Natural killer cell treated with Interleukin-12 subunit alpha and Interleukin-12 subunit beta and Interleukin-15 and Interleukin-18, amount 100 ng/mL, for 72 hours (primary cell): ENCODE results near the gene PPM1F. TPM values are rescaled to one million over a fixed set of nuclear protein-coding genes. Genes with fewer than 3 reads are reported as not detected.
A peak's percentile ranks its signal among the peaks of the same experiment; 100 is the strongest.
"Not testable (repeated sequence)": the region's sequence is repeated elsewhere in the genome, so short reads cannot be mapped to it uniquely, and the experiment has no call there.

ENCODE experiments used
- ATAC-seq, 2 donors: fragments of 150-1000 bp; cut with Tn5 transposase in 1 of 2; sonication (Bioruptor Pico), chemical (Tn5 transposase) in 1 of 2; 2 replicates each; pipeline ENCODE4 v1.10.0; 2021
- DNase-seq: peaks from one replicate; pipeline ENCODE4 v3.0.0; 2022; ENCODE audit warnings: low spot score
- H3K27ac Mint-ChIP-seq, 2 donors: 1 replicate in 1 of 2; 2 replicates in 1 of 2; pipeline ENCODE4 v1.8.0; 2022; ENCODE audit warnings: mixed read lengths in 2 of 2, mild to moderate bottlenecking in 1 of 2, moderate library complexity in 1 of 2
- H3K27me3 Mint-ChIP-seq, 2 donors: 1 replicate in 1 of 2; 2 replicates in 1 of 2; pipeline ENCODE4 v1.8.0; 2022; ENCODE audit warnings: mixed read lengths in 2 of 2
- H3K36me3 Mint-ChIP-seq: one replicate; pipeline ENCODE4 v1.8.0; 2022; ENCODE audit warnings: mixed read lengths
- H3K4me1 Mint-ChIP-seq, 2 donors: 1 replicate in 1 of 2; 2 replicates in 1 of 2; pipeline ENCODE4 v1.8.0; 2022; ENCODE audit warnings: low read depth in 2 of 2, mixed read lengths in 2 of 2, mild to moderate bottlenecking in 1 of 2
- H3K4me3 Mint-ChIP-seq: one replicate; pipeline ENCODE4 v1.8.0; 2022; ENCODE audit warnings: mixed read lengths
- H3K9me3 Mint-ChIP-seq: 2 replicates; pipeline ENCODE4 v1.8.0; 2022; ENCODE audit warnings: mixed read lengths
- total RNA-seq, 2 donors: library from RNA; stranded (reverse); gene quantifications; one replicate each; pipeline ENCODE4 v1.2.3, GENCODE V29; 2022

PPM1F gene
- total RNA-seq, 2 donors from 2014 or later, result 28.8 to 36.0 TPM

DNA sequence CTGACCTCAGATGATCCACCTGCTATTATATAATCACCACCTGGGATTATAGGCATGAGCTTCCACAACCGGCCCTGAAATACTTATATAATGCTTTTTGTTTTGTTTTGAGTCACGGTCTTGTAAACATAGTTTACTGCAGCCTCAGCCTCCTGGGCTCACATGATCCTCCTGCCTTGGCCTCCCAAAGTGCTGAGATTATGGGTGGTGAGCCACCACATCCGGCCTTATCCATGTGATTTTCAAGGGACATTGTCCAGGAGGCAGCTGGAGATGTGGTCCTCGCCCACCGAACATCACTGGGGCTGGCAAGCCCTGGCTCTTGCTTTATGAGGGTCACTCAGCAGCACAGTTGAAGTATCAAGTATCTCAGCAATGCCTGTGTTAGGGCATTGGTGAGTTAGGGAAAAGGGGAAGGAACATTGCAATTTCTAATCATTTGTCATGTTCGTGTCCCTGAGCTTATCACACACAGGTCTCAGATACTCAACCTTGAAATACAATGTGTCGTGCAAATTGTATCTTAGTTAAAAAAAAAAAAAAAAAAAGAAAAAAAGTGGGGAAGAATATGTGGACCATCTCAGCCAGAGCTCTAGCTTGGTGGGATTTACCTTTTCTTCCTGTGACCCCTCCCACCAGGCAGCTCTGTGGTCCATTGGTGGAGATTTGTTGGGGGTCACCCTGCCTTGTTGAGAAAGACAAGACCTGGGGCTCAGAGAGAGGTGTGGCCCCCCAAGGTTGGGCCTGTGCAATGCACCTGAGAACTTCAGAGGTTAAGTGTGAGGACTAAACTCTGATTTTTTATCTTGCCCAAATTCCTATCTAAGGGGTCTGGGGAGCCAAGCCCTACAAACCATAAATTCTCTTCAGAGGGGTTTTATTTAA is 44.8 kb downstream of the PPM1F start:
- no peak overlapping the region for H3K4me3 Mint-ChIP-seq
- H3K27ac Mint-ChIP-seq, result no peak overlapping the region
- ATAC-seq (no peak), DNase-seq (no peak)
- no peaks in the 10 kb centered on the region for H3K9me3 Mint-ChIP-seq
- H3K4me1 Mint-ChIP-seq, result no peaks in the 10 kb centered on the region
- no peaks in the 10 kb centered on the region for H3K36me3 Mint-ChIP-seq
- H3K27me3 Mint-ChIP-seq, result no peaks in the 10 kb centered on the region

DNA sequence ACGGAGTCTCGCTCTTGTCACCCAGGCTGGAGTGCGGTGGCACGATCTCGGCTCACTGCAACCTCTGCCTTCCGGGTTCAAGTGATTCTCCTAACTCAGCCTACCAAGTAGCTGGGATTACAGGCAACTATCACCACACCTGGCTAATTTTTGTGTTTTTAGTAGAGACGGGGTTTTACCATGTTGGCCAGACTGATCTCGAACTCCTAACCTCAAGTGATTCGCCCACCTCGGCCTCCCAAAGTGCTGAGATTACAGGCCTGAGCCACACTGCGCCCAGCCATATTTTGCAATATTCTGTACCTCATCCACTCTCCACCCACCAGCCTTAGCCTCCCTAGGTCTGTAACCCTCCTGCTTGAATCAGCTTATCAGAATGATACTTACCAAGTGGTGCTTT is 47.4 kb downstream of the PPM1F start:
- not testable (repeated sequence) for H3K27ac Mint-ChIP-seq, H3K36me3 Mint-ChIP-seq, DNase-seq, H3K27me3 Mint-ChIP-seq, H3K9me3 Mint-ChIP-seq, H3K4me1 Mint-ChIP-seq, ATAC-seq, H3K4me3 Mint-ChIP-seq

DNA sequence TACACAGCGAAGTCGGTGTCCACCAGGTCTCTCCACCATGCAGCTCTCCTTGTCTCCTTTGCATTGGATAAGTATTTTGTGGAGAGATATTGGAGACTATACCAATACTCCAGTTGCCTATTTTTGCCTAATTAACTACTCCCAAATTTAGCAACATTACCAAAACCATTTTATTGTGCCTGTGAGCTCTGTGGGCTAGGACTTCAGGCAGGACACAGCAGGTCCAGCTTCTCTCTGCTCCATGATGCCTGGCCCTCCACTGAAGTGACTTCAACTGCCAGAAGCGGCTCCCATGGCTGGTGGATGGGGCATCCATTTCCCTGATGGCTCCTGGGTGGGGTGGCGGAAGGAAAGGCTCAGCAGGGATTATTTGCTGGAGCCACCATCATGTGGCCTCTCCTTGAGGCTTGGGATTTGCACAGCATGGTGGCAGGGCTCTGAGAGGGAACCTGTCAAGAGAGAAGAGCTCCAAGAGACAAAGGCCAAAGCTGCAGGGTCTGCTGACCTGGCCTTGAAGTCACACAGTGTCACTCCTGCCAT is 48.3 kb downstream of the PPM1F start:
- ATAC-seq (no peak), DNase-seq (no peak)
- no peaks in the 10 kb centered on the region for H3K36me3 Mint-ChIP-seq
- no peaks in the 10 kb centered on the region for H3K9me3 Mint-ChIP-seq
- no peaks in the 10 kb centered on the region for H3K4me1 Mint-ChIP-seq
- H3K27ac Mint-ChIP-seq, result no peak overlapping the region
- no peak overlapping the region for H3K4me3 Mint-ChIP-seq
- H3K27me3 Mint-ChIP-seq, result no peaks in the 10 kb centered on the region

DNA sequence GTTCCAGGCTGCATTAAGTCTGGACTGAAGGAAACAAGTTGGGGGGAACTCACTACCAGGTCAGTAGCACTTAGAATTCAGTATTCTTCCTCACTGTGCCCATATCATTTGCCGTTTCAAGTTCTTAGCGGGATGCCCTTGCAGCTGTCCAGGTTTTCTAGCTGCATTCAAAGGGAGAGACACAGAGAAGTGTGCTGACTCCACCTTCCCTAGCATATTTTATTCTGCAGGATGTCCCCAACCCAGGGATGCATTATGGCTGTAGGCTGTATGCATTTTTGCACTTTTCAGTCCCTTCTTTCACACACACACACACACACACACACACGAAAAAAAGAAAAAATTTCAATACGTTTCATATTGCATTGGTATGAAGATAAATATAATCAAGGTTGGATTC is 49.4 kb downstream of the PPM1F start:
- ATAC-seq (no peak), DNase-seq (no peak)
- Mint-ChIP-seq H3K27me3 (no peaks in the 10 kb centered on the region), H3K27ac (no peak overlapping the region), H3K9me3 (no peaks in the 10 kb centered on the region), H3K4me3 (no peak overlapping the region), H3K4me1 (no peaks in the 10 kb centered on the region), H3K36me3 (no peaks in the 10 kb centered on the region)

DNA sequence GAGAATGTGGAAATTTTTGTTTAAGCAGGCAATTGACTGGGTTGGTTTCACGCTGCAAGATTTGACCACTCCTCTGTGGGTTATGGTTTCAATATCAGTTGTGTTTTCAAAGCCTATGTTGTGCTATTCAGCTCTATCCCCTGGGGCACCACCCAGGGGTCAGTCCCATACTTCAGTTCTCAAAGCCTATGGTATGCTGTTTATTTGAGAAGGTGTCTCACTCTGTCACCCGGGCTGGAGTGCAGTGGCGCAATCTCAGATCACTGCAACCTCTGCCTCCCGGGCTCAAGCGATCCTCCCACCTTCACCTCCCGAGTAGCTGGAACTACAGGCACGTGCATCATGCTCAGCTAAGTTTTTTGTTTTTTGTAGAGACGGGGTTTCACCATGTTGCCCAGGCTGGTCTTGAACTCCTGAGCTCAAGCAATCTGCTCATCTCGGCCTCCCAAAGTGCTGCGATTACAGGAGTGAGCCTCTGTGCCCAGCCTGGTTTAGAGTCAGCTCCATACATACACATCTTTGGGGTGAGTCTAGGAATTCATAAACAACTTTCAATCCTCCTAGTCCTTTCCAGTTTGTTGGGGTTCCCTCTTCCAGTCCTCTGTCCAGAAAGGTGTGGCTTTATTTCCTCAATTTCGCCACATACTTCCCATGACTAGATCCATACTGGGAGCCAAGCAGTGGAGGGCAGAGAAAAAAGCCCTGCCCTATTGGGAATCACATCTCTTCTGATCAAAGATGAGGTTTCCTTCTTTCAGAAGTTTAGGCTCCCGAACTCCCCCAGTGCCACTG is 50.2 kb downstream of the PPM1F start:
- Mint-ChIP-seq H3K4me3 (no peak overlapping the region), H3K36me3 (no peaks in the 10 kb centered on the region), H3K27me3 (no peaks in the 10 kb centered on the region), H3K9me3 (no peaks in the 10 kb centered on the region), H3K27ac (no peak overlapping the region), H3K4me1 (no peaks in the 10 kb centered on the region)
- ATAC-seq (peak in 1 of 2 donors; percentile 38), DNase-seq (no peak)

DNA sequence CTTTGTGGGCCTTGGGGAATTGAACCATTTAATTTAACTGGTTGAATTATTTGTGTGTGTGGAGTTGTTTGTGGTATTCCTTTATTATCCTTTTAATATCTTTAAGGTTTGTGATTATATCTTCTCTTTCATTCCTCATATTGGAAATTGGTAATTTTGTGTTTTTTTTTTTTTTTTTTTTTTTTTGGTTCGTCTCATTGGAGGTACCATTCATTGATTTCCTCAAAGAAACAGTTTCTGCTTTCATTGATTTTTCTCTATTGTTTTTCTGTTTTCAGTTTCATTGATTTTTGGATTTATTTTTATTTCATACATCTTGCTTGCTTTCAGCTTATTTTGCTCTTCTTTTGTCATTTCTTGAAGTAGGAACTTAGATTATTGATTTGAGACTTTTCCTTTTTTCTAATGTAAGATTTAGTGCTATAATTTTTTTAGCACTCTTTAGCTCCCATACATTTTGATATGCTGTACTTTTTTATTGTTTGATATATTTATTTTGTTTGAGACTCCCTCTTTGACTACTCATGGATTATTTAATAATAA is 54.2 kb downstream of the PPM1F start:
- no peaks in the 10 kb centered on the region for H3K36me3 Mint-ChIP-seq
- ATAC-seq (no peak), DNase-seq (no peak)
- H3K9me3 Mint-ChIP-seq, result no peaks in the 10 kb centered on the region
- H3K27me3 Mint-ChIP-seq, result no peaks in the 10 kb centered on the region
- no peaks in the 10 kb centered on the region for H3K4me1 Mint-ChIP-seq
- no peak overlapping the region for H3K4me3 Mint-ChIP-seq
- peak overlapping the region in 1 of 2 donors; percentile 15 for H3K27ac Mint-ChIP-seq

DNA sequence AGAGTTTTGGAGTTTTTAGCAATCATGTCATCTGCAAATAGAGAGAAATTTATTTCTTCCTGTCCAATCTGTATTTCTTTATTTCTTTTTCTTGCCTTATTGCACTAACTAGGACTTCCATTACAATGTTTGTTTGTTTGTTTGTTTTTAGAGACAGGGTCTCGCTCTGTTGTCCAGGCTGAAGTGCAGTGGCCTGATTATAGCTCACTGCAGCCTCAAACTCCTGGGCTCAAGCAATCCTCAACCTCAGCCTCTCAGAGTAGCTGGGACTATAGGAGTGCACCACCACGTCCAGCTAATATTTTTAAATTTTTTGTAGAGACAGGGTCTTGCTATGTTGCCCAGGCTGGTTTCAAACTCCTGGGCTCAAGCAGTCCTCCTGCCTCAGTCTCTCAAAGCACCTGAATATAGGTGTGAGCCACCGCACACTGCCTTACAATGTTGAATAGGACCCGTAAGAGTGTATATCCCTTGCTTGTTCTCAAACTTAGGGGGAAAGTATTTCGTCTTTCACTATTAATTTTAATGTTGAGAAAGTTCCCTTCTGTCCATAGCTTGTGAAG is 55.6 kb downstream of the PPM1F start:
- Mint-ChIP-seq H3K9me3 (no peaks in the 10 kb centered on the region), H3K27me3 (no peaks in the 10 kb centered on the region), H3K4me1 (no peaks in the 10 kb centered on the region), H3K27ac (no peak overlapping the region), H3K36me3 (no peaks in the 10 kb centered on the region), H3K4me3 (no peak overlapping the region)
- DNase-seq (no peak), ATAC-seq (no peak)

DNA sequence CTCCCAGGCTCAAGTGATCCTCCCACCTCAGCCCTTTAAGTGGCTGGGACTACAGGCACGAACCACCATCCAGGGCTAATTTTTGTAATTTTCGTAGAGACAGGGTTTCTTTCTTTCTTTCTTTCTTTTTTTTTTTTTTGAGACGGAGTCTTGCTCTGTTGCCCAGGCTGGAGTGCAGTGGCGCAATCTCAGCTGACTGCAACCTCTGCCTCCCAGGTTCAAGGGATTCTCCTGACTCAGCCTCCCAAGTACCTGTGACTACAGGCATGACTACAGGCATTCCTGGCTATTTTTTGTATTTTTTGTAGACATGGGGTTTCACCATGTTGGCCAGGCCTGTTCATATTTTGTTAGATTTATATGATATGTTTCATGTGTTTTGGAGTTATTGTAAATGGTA is 56.4 kb downstream of the PPM1F start:
- H3K9me3 Mint-ChIP-seq, H3K4me3 Mint-ChIP-seq, ATAC-seq, H3K27ac Mint-ChIP-seq, H3K36me3 Mint-ChIP-seq, H3K27me3 Mint-ChIP-seq, DNase-seq, H3K4me1 Mint-ChIP-seq: not testable (repeated sequence)

DNA sequence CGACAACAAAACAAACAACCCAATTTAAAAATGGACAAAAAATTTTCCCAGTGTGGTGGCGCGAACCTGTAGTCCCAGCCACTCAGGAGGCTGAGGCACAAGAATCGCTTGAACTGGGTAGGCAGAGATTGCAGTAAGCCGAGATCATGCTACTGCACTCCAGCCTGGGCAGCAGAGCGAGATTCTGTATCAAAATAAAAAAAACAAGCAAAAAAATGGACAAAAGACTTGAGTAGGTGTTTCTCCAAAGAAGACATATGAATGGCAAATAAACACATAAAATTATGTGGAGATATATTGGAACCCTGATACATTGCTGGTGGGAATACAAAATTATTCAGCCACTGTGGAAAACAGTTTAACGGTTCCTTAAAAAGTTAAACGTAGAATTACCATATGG is 57.8 kb downstream of the PPM1F start:
- ATAC-seq (no peak), DNase-seq (no peak)
- H3K27me3 Mint-ChIP-seq, result no peaks in the 10 kb centered on the region
- H3K4me3 Mint-ChIP-seq, result no peak overlapping the region
- no peaks in the 10 kb centered on the region for H3K9me3 Mint-ChIP-seq
- no peaks in the 10 kb centered on the region for H3K36me3 Mint-ChIP-seq
- no peak overlapping the region for H3K27ac Mint-ChIP-seq
- H3K4me1 Mint-ChIP-seq, result no peaks in the 10 kb centered on the region

DNA sequence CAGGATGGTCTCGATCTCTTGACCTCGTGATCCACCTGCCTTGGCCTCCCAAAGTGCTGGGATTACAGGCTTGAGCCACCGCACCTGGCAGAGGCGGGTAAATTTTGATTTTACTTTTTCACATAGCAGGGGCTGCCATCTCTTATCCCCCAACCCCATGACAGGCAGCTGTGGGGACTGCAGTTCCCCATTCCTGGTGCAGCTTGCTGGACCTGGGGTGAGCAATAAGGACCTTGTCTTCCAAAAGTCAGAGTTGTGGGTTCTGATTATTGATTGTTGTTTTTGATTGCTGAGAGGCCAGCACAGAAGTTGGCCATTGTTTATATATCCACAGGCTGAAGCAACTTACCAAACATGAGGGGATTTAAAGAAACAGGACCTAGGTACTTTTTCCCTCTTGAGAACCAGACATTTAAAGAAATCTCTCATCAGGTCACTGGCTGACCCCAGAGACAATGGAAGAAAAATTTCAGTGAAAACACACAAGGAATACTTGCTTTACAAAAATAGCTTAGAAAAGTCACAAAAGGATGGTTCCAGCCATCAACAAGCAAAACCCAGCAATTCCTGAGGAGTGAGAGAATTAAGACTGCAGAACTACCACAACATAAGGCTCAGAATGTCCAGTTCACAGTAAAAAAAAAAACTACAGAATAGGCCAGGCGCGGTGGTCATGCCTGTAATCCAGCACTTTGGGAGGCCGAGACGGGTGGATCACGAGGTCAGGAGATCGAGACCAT is 63.2 kb downstream of the PPM1F start:
- H3K4me3 Mint-ChIP-seq, result no peak overlapping the region
- DNase-seq (no peak), ATAC-seq (no peak)
- no peaks in the 10 kb centered on the region for H3K4me1 Mint-ChIP-seq
- H3K27me3 Mint-ChIP-seq, result no peaks in the 10 kb centered on the region
- H3K27ac Mint-ChIP-seq, result no peak overlapping the region
- H3K9me3 Mint-ChIP-seq, result no peaks in the 10 kb centered on the region
- H3K36me3 Mint-ChIP-seq, result no peaks in the 10 kb centered on the region

DNA sequence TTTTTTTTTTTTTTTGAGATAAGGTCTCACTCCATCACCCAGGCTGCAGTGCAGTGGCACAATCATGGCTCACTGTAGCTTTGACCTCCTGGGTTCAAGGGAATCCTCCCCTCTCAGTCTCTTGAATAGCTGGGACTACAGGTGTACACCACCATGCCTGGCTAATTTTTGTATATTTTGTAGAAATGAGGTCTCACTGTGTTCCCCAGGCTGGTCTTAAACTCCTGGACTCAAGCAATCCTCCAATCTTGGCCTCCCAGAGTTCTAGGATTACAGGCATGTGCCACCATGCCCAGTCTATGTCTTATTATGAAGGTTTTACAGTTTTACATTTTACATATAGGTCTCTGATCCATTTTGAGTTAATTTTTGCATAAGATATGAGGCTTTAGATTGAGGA is 64.8 kb downstream of the PPM1F start:
- Mint-ChIP-seq H3K36me3 (no peaks in the 10 kb centered on the region), H3K4me3 (no peak overlapping the region), H3K9me3 (no peaks in the 10 kb centered on the region), H3K27me3 (no peaks in the 10 kb centered on the region), H3K27ac (no peak overlapping the region), H3K4me1 (no peaks in the 10 kb centered on the region)
- ATAC-seq, result no peak
- DNase-seq, result no peak

DNA sequence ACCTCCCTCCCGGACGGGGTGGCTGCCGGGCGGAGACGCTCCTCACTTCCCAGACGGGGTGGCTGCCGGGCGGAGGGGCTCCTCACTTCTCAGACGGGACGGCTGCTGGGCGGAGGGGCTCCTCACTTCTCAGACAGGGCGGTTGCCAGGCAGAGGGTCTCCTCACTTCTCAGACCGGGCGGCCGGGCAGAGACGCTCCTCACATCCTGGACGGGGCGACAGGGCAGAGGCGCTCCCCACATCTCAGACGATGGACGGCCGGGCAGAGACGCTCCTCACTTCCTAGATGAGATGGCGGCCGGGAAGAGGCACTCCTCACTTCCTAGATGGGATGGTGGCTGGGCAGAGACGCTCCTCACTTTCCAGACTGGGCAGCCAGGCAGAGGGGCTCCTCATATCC is 68.7 kb downstream of the PPM1F start:
- H3K4me3 Mint-ChIP-seq, DNase-seq, H3K4me1 Mint-ChIP-seq, H3K9me3 Mint-ChIP-seq, ATAC-seq, H3K27me3 Mint-ChIP-seq, H3K36me3 Mint-ChIP-seq, H3K27ac Mint-ChIP-seq: not testable (repeated sequence)

DNA sequence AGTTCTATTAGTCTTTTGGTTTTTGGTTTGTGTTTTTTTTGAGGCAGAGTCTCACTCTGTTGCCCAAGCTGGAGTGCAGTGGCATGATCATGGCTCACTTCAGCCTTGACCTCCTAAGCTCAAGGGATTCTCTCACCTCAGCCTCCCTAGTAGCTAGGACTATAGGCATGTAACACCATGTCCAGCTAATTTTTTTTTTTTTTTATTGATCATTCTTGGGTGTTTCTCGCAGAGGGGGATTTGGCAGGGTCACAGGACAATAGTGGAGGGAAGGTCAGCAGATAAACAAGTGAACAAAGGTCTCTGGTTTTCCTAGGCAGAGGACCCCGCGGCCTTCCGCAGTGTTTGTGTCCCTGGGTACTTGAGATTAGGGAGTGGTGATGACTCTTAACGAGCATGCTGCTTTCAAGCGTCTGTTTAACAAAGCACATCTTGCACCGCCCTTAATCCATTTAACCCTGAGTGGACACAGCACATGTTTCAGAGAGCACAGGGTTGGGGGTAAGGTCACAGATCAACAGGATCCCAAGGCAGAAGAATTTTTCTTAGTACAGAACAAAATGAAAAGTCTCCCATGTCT is 69.8 kb downstream of the PPM1F start:
- H3K27ac Mint-ChIP-seq, ATAC-seq, H3K9me3 Mint-ChIP-seq, H3K36me3 Mint-ChIP-seq, H3K4me1 Mint-ChIP-seq, H3K27me3 Mint-ChIP-seq, H3K4me3 Mint-ChIP-seq, DNase-seq: not testable (repeated sequence)
